Measurements from ENCODE around the gene NCOA1.
"Not testable (repeated sequence)": the region's sequence is repeated elsewhere in the genome, so short reads cannot be mapped to it uniquely, and the experiment has no call there.

The NCOA1 gene

GRCh38 chr2:24490690-24491541 is at the start of gene NCOA1:
Gene NCOA1 (plus strand): TSS chr2:24491254. CDS start chr2:24658678, 167,424 bp downstream.
- peak; percentile 65 to 81 (median 71) for DNase-seq (ENCODE audit: low read depth in 2 of 3, low spot score in 2 of 3)

- no peak for DNase-seq (ENCODE audit: low read depth in 2 of 3, low spot score in 2 of 3)
These were observed 42.3 kb upstream of the NCOA1 start for GRCh38 chr2:24448797-24449196.

GRCh38 chr2:24449344-24449743 is 41.7 kb upstream of the NCOA1 start:
- no peak for DNase-seq (ENCODE audit: low read depth in 2 of 3, low spot score in 2 of 3)

- DNase-seq (ENCODE audit: low read depth in 2 of 3, low spot score in 2 of 3): no peak
These were observed 39.1 kb upstream of the NCOA1 start for GRCh38 chr2:24451805-24452501.

GRCh38 chr2:24452502-24452885 is 38.6 kb upstream of the NCOA1 start:
- no peak for DNase-seq (ENCODE audit: low read depth in 2 of 3, low spot score in 2 of 3)

- DNase-seq (ENCODE audit: low read depth in 2 of 3, low spot score in 2 of 3): no peak
These were observed 37.5 kb upstream of the NCOA1 start for GRCh38 chr2:24453379-24454073.

- no peak for DNase-seq (ENCODE audit: low read depth in 2 of 3, low spot score in 2 of 3)
These were observed 36.8 kb upstream of the NCOA1 start for GRCh38 chr2:24454294-24454693.

GRCh38 chr2:24456599-24457556 is 34.2 kb upstream of the NCOA1 start:
- DNase-seq (ENCODE audit: low read depth in 2 of 3, low spot score in 2 of 3): no peak

- no peak for DNase-seq (ENCODE audit: low read depth in 2 of 3, low spot score in 2 of 3)
These were observed 33.2 kb upstream of the NCOA1 start for GRCh38 chr2:24457696-24458386.

GRCh38 chr2:24459224-24460161 is 31.6 kb upstream of the NCOA1 start:
- DNase-seq (ENCODE audit: low read depth in 2 of 3, low spot score in 2 of 3): no peak

GRCh38 chr2:24461685-24462084 is 29.4 kb upstream of the NCOA1 start:
- DNase-seq (ENCODE audit: low read depth in 2 of 3, low spot score in 2 of 3): no peak

GRCh38 chr2:24463271-24463670 is 27.8 kb upstream of the NCOA1 start:
- no peak for DNase-seq (ENCODE audit: low read depth in 2 of 3, low spot score in 2 of 3)

GRCh38 chr2:24466871-24467870 is 23.9 kb upstream of the NCOA1 start:
- no peak for DNase-seq (ENCODE audit: low read depth in 2 of 3, low spot score in 2 of 3)

- DNase-seq (ENCODE audit: low read depth in 2 of 3, low spot score in 2 of 3): not testable (repeated sequence)
These were observed 22.6 kb upstream of the NCOA1 start for GRCh38 chr2:24468453-24468852.

GRCh38 chr2:24469148-24469650 is 21.9 kb upstream of the NCOA1 start:
- no peak for DNase-seq (ENCODE audit: low read depth in 2 of 3, low spot score in 2 of 3)

GRCh38 chr2:24471662-24472061 is 19.4 kb upstream of the NCOA1 start:
- no peak for DNase-seq (ENCODE audit: low read depth in 2 of 3, low spot score in 2 of 3)

GRCh38 chr2:24472416-24472815 is 18.6 kb upstream of the NCOA1 start:
- DNase-seq (ENCODE audit: low read depth in 2 of 3, low spot score in 2 of 3): no peak

GRCh38 chr2:24473626-24474025 is 17.4 kb upstream of the NCOA1 start:
- no peak for DNase-seq (ENCODE audit: low read depth in 2 of 3, low spot score in 2 of 3)
